GM23248 (cell line): ENCODE results near the gene TLE6. TPM values are rescaled to one million over a fixed set of nuclear protein-coding genes. Genes with fewer than 3 reads are reported as not detected.

Experiments used
- DNase-seq: peaks from one replicate; pipeline ENCODE4 v3.0.0-alpha.2; 2015
- H2AFZ ChIP-seq: fragments of 200-600 bp; sonication (generic); 2 replicates; pipeline ENCODE4 v1.6.1; 2016; ENCODE audit warnings: antibody characterized with exemption
- H3F3A ChIP-seq: fragments of 200-600 bp; sonication (generic); 2 replicates; pipeline ENCODE4 v1.6.1; 2016; ENCODE audit warnings: mild to moderate bottlenecking, antibody characterized with exemption, mixed run types; ENCODE audit not compliant: insufficient read depth
- H3K27ac ChIP-seq: fragments of 200-600 bp; sonication (generic); 2 replicates; pipeline ENCODE4 v1.5.1; 2016; ENCODE audit warnings: mild to moderate bottlenecking
- H3K27me3 ChIP-seq: fragments of 200-600 bp; sonication (generic); replicated peaks from 2 replicates; pipeline ENCODE4 v1.6.1; 2016; ENCODE audit warnings: mild to moderate bottlenecking; ENCODE audit not compliant: insufficient read depth
- H3K36me3 ChIP-seq: fragments of 200-600 bp; sonication (generic); 2 replicates; pipeline ENCODE4 v1.6.1; 2016; ENCODE audit warnings: low read depth, mild to moderate bottlenecking
- H3K4me1 ChIP-seq: fragments of 200-600 bp; sonication (generic); 2 replicates; pipeline ENCODE4 v1.6.1; 2016; ENCODE audit warnings: mild to moderate bottlenecking; ENCODE audit not compliant: insufficient read depth
- H3K4me2 ChIP-seq: fragments of 200-600 bp; sonication (generic); one replicate; pipeline ENCODE4 v1.6.1; 2016; ENCODE audit warnings: mild to moderate bottlenecking; ENCODE audit not compliant: unreplicated experiment
- H3K4me3 ChIP-seq: fragments of 200-600 bp; sonication (generic); 2 replicates; pipeline ENCODE4 v1.5.1; 2016; ENCODE audit warnings: mild to moderate bottlenecking
- H3K79me2 ChIP-seq: fragments of 200-600 bp; sonication (generic); 2 replicates; pipeline ENCODE4 v1.6.1; 2016; ENCODE audit warnings: mild to moderate bottlenecking; ENCODE audit not compliant: insufficient read depth
- H3K9ac ChIP-seq: fragments of 200-600 bp; sonication (generic); 2 replicates; pipeline ENCODE4 v1.6.1; 2016; ENCODE audit warnings: mild to moderate bottlenecking
- H3K9me2 ChIP-seq: fragments of 200-600 bp; sonication (generic); 2 replicates; pipeline ENCODE4 v1.6.1; 2016; ENCODE audit warnings: mixed run types, mild to moderate bottlenecking, moderate library complexity; ENCODE audit not compliant: insufficient read depth
- H3K9me3 ChIP-seq: fragments of 200-600 bp; sonication (generic); one replicate; pipeline ENCODE4 v1.6.1; 2017; ENCODE audit warnings: low read depth
- H4K20me1 ChIP-seq: fragments of 200-600 bp; sonication (generic); 2 replicates; pipeline ENCODE4 v1.6.0; 2016; ENCODE audit not compliant: insufficient read depth
- EZH2 ChIP-seq: fragments of 200-600 bp; sonication (generic); IDR thresholded peaks from 2 replicates; pipeline ENCODE4 v1.6.1; 2018; ENCODE audit warnings: antibody characterized with exemption, mild to moderate bottlenecking; ENCODE audit not compliant: insufficient read depth, poor library complexity, severe bottlenecking
- EZH2phosphoT487 ChIP-seq: fragments of 200-600 bp; sonication (generic); IDR thresholded peaks from 2 replicates; pipeline ENCODE4 v1.6.1; 2018; ENCODE audit warnings: antibody characterized with exemption, moderate library complexity, mild to moderate bottlenecking, low read depth; ENCODE audit not compliant: insufficient read depth
- WGBS, 2 experiments: methylation state at CpG; one replicate each; pipeline ENCODE4 v1.1.6; 2015 to 2017; ENCODE audit warnings: low lambda C conversion rate in 2 of 2, low coverage in 1 of 2; ENCODE audit errors: missing lambda C conversion rate in 2 of 2; 5-methylcytosine and 5-hydroxymethylcytosine counted together
- in situ Hi-C: fragments of 300-500 bp; cut with MboI; formaldehyde crosslinking; loops from 2 replicates; pipeline ENCODE4 v1.15.0; 2020
- polyA plus RNA-seq: library from polyadenylated mRNA; unstranded; fragments of >200 nt; fragmentation: Nextera tagmentation; extraction: Ambion mirVana; gene quantifications from 2 replicates; pipeline ENCODE4 v1.2.1, GENCODE V29; 2016
- total RNA-seq: library from RNA; depleted of rRNA; stranded (reverse); fragments of >200 nt; shearing (Covaris generic); gene quantifications from 2 replicates; pipeline ENCODE4 v1.2.3, GENCODE V29; 2014

TLE6 gene
- total and polyA plus RNA-seq, 2 experiments from 2014 or later, result 0.21 to 0.65 TPM

DNA sequence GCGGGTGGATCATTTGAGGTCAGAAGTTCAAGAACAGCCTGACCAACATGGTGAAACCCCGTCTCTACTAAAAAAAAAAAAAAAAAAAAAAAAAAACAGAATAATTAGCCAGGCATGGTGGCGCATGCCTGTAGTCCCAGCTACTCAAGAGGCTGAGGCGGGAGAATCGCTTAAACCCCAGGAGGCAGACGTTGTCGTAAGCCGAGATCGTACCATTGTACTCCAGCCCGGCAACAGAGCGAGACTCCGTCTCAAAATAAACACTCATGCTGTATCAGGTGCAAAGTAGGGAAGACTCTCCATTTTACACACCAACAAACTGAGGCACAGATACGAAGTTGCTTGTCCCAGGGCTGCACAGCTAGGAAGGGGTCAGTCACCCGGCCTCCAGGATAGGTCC, 15.6 kb downstream of the TLE6 start:
- TF ChIP-seq EZH2phosphoT487, result no peak
- no peak for TF ChIP-seq EZH2
- H3K9me2 ChIP-seq, result no peaks in the 10 kb centered on the region
- in situ Hi-C loops, result no loop called here

GRCh38 chr19:2993579-2993978, 16.2 kb downstream of the TLE6 start:
- H3K27ac ChIP-seq, result no peak overlapping the region
- in situ Hi-C loops, result no loop called here
- H3K27me3 ChIP-seq, result no peaks in the 10 kb centered on the region
- TF ChIP-seq EZH2phosphoT487 (no peak), EZH2 (no peak)
- WGBS, 2 experiments, result 69 to 77% methylated on average over 5 to 9 of the region's 9 CpGs
- H3K9me3 ChIP-seq, result no peaks in the 10 kb centered on the region
- H3K4me3 ChIP-seq, result no peak overlapping the region
- no peaks in the 10 kb centered on the region for H4K20me1 ChIP-seq
- H3K4me1 ChIP-seq, result no peaks in the 10 kb centered on the region
- H3K9me2 ChIP-seq, result no peaks in the 10 kb centered on the region
- H3K9ac ChIP-seq, result no peak overlapping the region
- H3F3A ChIP-seq, result no peaks in the 10 kb centered on the region
- DNase-seq, result no peak
- H3K79me2 ChIP-seq, result no peaks in the 10 kb centered on the region
- H3K36me3 ChIP-seq, result no peaks in the 10 kb centered on the region
- H2AFZ ChIP-seq, result no peak overlapping the region
- H3K4me2 ChIP-seq, result no peak overlapping the region

More for the DNA sequence above, 15.6 kb downstream of the TLE6 start:
- DNase-seq, result no peak
- Histone ChIP-seq H3F3A (no peaks in the 10 kb centered on the region), H3K4me2 (no peak overlapping the region), H3K27ac (no peak overlapping the region), H3K79me2 (no peaks in the 10 kb centered on the region), H3K36me3 (no peaks in the 10 kb centered on the region), H3K4me3 (no peak overlapping the region), H3K9me3 (no peaks in the 10 kb centered on the region), H2AFZ (no peak overlapping the region), H3K9ac (no peak overlapping the region), H3K4me1 (no peaks in the 10 kb centered on the region), H3K27me3 (no peaks in the 10 kb centered on the region), H4K20me1 (no peaks in the 10 kb centered on the region)
- 80 to 84% methylated on average over 12 to 14 of the region's 14 CpGs for WGBS, 2 experiments

DNA sequence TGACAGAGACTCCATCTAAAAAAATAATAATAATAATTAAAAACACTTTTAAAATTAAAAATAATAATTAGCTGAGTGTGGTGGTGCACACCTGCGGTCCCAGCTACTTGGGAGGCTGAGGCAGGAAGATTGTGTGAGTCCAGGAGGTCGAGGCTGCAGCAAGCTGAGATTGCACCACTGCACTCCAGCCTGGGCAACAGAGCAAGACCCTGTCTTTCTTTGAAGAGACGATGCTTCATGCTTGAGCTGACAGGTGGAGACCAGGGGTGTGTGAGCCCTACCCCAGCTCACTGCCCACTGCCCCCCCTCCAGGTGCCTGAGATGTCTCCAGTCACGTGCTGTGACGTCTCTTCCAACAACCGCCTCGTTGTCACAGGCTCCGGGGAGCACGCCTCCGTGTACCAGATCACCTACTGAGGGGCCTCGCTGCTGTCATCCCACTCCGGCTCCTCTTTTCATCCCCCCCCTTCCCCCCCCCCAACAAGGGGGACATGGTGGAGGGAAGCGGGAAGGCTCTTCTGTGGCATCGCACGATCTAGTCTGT, 17.3 kb downstream of the TLE6 start:
- no peaks in the 10 kb centered on the region for H4K20me1 ChIP-seq
- no peaks in the 10 kb centered on the region for H3K36me3 ChIP-seq
- H3K9me2 ChIP-seq, result no peaks in the 10 kb centered on the region
- 58 to 67% methylated on average over 6 to 15 of the region's 15 CpGs for WGBS, 2 experiments
- H3K9me3 ChIP-seq, result no peaks in the 10 kb centered on the region
- H3F3A ChIP-seq, result no peaks in the 10 kb centered on the region
- no peaks in the 10 kb centered on the region for H3K27me3 ChIP-seq
- in situ Hi-C loops, result no loop called here
- no peaks in the 10 kb centered on the region for H3K79me2 ChIP-seq
- H3K27ac ChIP-seq, result no peak overlapping the region
- H3K9ac ChIP-seq, result no peak overlapping the region
- DNase-seq, result no peak
- no peak overlapping the region for H2AFZ ChIP-seq
- H3K4me3 ChIP-seq, result no peak overlapping the region
- H3K4me1 ChIP-seq, result no peaks in the 10 kb centered on the region
- TF ChIP-seq EZH2 (no peak), EZH2phosphoT487 (no peak)
- H3K4me2 ChIP-seq, result no peak overlapping the region

- 79 to 81% methylated on average over 13 of the region's 13 CpGs for WGBS, 2 experiments
- H3K27me3 ChIP-seq, result no peaks in the 10 kb centered on the region
These were observed 20.4 kb downstream of the TLE6 start for GRCh38 chr19:2997720-2998119.

DNA sequence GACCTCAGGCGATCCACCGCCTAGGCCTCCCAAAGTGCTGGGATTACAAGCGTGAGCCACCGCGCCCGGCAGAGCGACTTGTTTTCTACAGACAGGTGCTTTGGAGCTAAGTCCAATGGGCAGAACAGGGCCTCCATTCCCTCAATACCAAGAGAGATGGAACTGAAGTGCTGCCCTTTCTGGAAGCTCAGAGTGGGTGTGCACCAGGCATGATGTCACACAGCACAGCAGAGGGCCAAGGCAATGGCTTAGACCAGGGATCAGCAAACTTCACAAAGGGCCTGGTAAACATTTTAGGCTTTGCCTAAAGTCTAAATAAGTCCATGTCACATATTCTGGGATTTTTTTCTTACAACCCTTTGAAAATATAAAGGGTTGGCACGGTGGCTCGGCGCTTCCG, 21.3 kb downstream of the TLE6 start:
- Histone ChIP-seq H3K27ac (no peak overlapping the region), H3F3A (no peaks in the 10 kb centered on the region), H3K4me1 (no peaks in the 10 kb centered on the region), H3K9ac (no peak overlapping the region), H2AFZ (no peak overlapping the region), H3K27me3 (no peaks in the 10 kb centered on the region), H3K4me2 (no peak overlapping the region), H3K9me2 (no peaks in the 10 kb centered on the region), H3K36me3 (no peaks in the 10 kb centered on the region), H3K9me3 (no peaks in the 10 kb centered on the region), H3K4me3 (no peak overlapping the region), H3K79me2 (no peaks in the 10 kb centered on the region), H4K20me1 (no peaks in the 10 kb centered on the region)
- no peak for TF ChIP-seq EZH2phosphoT487
- TF ChIP-seq EZH2, result no peak
- WGBS, 2 experiments, result 97 to 98% methylated on average over 11 of the region's 11 CpGs
- in situ Hi-C loops, result no loop called here
- DNase-seq, result no peak

More at GRCh38 chr19:2997720-2998119, 20.4 kb downstream of the TLE6 start:
- Histone ChIP-seq H3K9me3 (no peaks in the 10 kb centered on the region), H3K79me2 (no peaks in the 10 kb centered on the region), H3K9ac (no peak overlapping the region), H3K4me3 (no peak overlapping the region), H3K27ac (no peak overlapping the region), H3K4me1 (no peaks in the 10 kb centered on the region), H3K36me3 (no peaks in the 10 kb centered on the region), H3K9me2 (no peaks in the 10 kb centered on the region), H4K20me1 (no peaks in the 10 kb centered on the region), H3K4me2 (no peak overlapping the region), H2AFZ (no peak overlapping the region), H3F3A (no peaks in the 10 kb centered on the region)
- no peak for DNase-seq
- in situ Hi-C loops, result no loop called here
- TF ChIP-seq EZH2 (no peak), EZH2phosphoT487 (no peak)
